ENCODE measurements around the gene FBRSL1. TPM values are rescaled to one million over a fixed set of nuclear protein-coding genes. Genes with fewer than 3 reads are reported as not detected.

FBRSL1 gene
- total and polyA plus RNA-seq, 9 of the 15 experiments (the other 6 are each of a cell fraction or from before 2014, with no cell fraction given): 0.24 to 129 (median 7.3) TPM

- Histone ChIP-seq H2AFZ (ENCODE audit: low read depth, low read length) (no peak overlapping the region), H3K27ac (ENCODE audit: extremely low read depth, low read depth, low read length) (no peak overlapping the region), H3K9ac (ENCODE audit: insufficient read depth in 1 of 2, low read depth in 2 of 2, low read length in 2 of 2) (peak overlapping the region in 1 of 2 experiments; percentile 35; a peak in 1 of 4 replicates), H3K4me2 (ENCODE audit: insufficient read depth, low read length) (no peak overlapping the region), H3K27me3 (ENCODE audit: control insufficient read depth in 2 of 2, insufficient read depth in 2 of 2, low read length in 2 of 2) (no peaks in the 10 kb centered on the region), H3K4me1 (replicated peaks in 1 of 2; ENCODE audit: control insufficient read depth in 2 of 2, insufficient read depth in 2 of 2, low read length in 2 of 2) (peaks cover 0 to 67% of the 10 kb centered on the region in 2 experiments; a peak in 3 of 5 replicates), H3K4me3 (no peak overlapping the region), H3K36me3 (ENCODE audit: control insufficient read depth, insufficient read depth, low read length) (peaks cover 29% of the 10 kb centered on the region; the same call in 1 of the 3 replicates), H3K79me2 (ENCODE audit: control insufficient read depth, insufficient read depth, low read length) (peaks cover 11% of the 10 kb centered on the region), H4K20me1 (replicated peaks; ENCODE audit: control insufficient read depth, insufficient read depth, low read length) (peaks cover 13% of the 10 kb centered on the region), H3K9me1 (ENCODE audit: control insufficient read depth, insufficient read depth, low read length) (peaks cover 8% of the 10 kb centered on the region), H3K9me3 (replicated peaks; ENCODE audit: control insufficient read depth, insufficient read depth, low read depth, low read length) (no peaks in the 10 kb centered on the region)
- DNase-seq (ENCODE audit: extremely low read depth in 1 of 4, low spot score in 3 of 4) (no peak), ATAC-seq (no peak), FAIRE-seq (no peak)
- BruUV-seq (replicated peaks): no TSS peak
- 92% methylated on average over 11 of the region's 19 CpGs for whole genome bisulfite sequencing (ENCODE audit: insufficient coverage, low coverage, missing lambda C conversion rate)
- ChIA-PET CTCF (ENCODE audit: low intra/inter-chr PET ratio) (no interaction called here), POLR2A (no interaction called here)
- intact Hi-C loops (cut with micrococcal nuclease): no loop called here
- in situ Hi-C loops (cut with MboI): no loop called here
- TF ChIP-seq TEAD1 (CRISPR knock-in tag; IDR thresholded peaks at IDR 0.05) (no peak), VEZF1 (CRISPR knock-in tag; IDR thresholded peaks at IDR 0.05) (no peak), RUNX1 (IDR thresholded peaks at IDR 0.05; ENCODE audit: low read depth) (no peak), ARNT (IDR thresholded peaks at IDR 0.05) (no peak), CBFA2T3 (IDR thresholded peaks at IDR 0.05) (no peak), ATF1 (CRISPR knock-in tag; IDR thresholded peaks at IDR 0.05) (no peak), ATF1 (tag; IDR thresholded peaks at IDR 0.05) (no peak), MAFF (IDR thresholded peaks at IDR 0.05; ENCODE audit: low read length) (no peak), HMGXB4 (CRISPR knock-in tag; IDR thresholded peaks at IDR 0.05) (no peak), MITF (IDR thresholded peaks at IDR 0.05) (no peak), MIER1 (IDR thresholded peaks at IDR 0.05; ENCODE audit: low read depth) (no peak)
- TF ChIP-seq, protein P1, sequence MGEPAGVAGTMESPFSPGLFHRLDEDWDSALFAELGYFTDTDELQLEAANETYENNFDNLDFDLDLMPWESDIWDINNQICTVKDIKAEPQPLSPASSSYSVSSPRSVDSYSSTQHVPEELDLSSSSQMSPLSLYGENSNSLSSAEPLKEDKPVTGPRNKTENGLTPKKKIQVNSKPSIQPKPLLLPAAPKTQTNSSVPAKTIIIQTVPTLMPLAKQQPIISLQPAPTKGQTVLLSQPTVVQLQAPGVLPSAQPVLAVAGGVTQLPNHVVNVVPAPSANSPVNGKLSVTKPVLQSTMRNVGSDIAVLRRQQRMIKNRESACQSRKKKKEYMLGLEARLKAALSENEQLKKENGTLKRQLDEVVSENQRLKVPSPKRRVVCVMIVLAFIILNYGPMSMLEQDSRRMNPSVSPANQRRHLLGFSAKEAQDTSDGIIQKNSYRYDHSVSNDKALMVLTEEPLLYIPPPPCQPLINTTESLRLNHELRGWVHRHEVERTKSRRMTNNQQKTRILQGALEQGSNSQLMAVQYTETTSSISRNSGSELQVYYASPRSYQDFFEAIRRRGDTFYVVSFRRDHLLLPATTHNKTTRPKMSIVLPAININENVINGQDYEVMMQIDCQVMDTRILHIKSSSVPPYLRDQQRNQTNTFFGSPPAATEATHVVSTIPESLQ (CRISPR knock-in tag; IDR thresholded peaks at IDR 0.05): no peak
- TF ChIP-seq, protein P2, sequence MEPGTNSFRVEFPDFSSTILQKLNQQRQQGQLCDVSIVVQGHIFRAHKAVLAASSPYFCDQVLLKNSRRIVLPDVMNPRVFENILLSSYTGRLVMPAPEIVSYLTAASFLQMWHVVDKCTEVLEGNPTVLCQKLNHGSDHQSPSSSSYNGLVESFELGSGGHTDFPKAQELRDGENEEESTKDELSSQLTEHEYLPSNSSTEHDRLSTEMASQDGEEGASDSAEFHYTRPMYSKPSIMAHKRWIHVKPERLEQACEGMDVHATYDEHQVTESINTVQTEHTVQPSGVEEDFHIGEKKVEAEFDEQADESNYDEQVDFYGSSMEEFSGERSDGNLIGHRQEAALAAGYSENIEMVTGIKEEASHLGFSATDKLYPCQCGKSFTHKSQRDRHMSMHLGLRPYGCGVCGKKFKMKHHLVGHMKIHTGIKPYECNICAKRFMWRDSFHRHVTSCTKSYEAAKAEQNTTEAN (CRISPR knock-in tag; IDR thresholded peaks at IDR 0.05): no peak
These were observed 21.7 kb downstream of the FBRSL1 start for GRCh38 chr12:132511516-132512196.
